Fibroblast of skin of left quadriceps (primary cell): Measurements from ENCODE around the gene SAA2.
"Not testable (repeated sequence)": the region's sequence is repeated elsewhere in the genome, so short reads cannot be mapped to it uniquely, and the experiment has no call there.

ENCODE experiments used
- DNase-seq, 2 experiments: peaks; one replicate each; pipeline ENCODE4 v3.0.0-alpha.2; 2013; ENCODE audit warnings: low read depth in 2 of 2

Gene SAA2

DNA sequence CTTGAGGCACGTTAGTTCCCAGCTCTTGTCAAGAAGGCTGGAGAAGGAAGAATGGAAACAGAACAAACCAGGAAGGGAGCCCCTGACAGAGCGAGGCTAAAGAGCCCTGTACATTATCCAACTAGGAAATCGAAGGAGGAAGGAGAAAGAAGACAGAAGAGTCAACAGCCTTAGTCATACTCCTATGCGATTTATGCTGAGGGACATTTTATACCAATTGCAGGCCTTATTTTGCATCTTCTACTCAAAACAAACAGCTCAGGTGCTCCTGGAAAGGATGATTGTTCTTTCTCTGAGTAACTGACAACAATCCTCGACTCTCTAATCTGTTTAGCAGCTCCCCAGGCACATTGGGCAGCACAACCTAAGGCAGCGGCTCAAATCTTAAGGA lies 1.3 kb downstream of the SAA2 start:
- DNase-seq = not testable (repeated sequence)

DNA sequence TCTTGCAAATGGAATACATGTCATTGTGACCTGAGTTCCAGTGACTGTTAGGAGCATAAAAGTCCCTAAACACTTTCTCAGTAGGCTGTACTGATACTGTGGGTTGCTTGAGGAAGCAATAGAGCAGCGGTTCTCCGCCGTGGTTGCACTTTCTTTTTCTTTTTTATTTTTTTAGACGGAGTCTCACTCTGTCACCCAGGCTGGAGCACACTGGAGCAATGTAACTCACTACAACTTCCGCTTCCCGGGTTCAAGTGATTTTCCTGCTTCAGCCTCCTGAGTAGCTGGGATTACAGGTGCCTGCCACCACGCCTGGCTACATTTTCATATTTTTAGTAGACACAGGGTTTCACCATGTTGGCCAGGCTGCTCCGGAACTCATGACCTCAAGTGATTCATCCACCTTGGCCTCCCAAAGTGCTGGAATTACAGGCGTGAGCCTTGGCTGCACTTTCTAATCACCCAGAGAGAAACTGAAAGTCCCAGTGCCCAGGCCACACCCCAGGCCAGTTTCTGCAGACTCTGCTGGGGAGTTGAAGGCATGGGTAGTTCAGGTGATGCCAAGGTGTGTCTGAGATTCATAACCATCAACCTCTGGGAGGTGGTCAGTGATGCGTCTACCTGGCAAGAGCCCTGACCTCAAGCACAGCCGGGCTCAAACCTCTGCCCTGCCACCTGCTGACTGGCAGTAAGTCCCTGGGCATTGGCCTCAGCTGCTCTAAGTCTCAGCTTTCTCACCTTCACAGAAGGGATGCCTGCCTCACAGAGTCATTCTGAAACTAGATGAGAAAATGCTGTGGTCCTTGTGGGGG lies 1.9 kb downstream of the SAA2 start:
- not testable (repeated sequence) for DNase-seq

DNA sequence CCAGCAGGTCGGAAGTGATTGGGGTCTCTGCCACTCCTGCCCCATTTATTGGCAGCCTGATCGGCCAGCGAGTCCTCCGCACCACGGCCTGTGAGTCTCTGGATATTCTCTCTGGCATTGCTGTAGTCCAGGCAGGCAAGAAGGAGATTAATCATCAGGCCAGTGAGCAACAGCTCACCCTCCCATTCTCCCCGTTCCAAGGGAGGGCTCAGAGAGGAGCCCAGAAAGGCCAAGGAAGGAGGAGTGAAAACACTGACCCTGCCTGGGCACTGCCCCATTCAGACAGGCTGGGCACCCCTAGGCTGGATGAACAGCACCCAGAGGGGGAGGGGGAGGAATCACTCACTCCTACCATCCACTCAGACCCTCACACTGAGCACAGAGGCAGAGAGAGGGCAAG lies 3.1 kb downstream of the SAA2 start:
- no peak for DNase-seq

DNA sequence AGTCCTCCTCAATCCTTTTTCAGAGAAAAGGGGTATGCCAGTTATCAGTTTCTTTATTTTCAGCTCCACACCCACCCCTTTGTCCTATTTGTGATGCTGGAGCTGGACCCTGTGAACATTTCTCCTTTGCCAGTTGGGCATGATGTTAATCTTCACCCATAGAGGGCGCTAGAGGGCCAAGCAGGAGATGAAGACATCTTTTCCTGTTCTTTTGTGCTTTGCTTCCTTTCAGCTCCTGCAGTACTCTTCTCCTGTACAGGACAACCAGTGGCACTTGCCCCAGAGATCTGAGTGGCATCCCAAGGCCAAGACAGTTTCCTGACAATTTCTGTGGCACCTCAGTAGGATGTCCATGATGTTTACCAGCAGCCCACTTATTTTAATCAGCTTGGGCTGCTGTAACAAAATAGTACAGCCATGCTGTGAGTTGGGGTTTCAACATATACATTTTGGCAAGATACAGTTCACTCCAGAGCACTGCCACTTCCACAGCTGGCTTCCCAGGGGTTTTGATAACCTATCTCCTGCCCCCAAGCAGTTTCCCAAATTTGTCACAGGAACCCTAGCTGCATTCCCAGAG lies 4.6 kb downstream of the SAA2 start:
- DNase-seq = peak; percentile 29 to 31

DNA sequence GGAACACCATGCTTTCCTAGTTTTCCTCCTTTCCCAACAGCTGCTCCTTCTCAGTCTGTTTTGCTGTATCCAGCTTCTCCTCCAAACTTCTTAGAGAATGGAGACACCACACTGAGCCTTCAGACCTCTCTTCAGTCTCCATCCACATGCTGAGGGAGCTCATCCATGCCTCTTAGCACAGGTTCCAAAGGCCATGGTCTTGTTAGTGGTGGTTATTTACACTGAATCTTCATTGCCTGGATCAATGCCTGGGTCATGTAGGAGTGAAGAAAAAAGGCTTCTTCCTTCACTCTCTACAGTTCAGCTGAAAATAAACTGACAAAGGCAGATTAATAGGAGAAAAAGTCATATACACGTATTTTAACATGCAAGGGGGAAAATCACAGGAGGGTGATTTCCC lies 8.8 kb downstream of the SAA2 start:
- DNase-seq = no peak

DNA sequence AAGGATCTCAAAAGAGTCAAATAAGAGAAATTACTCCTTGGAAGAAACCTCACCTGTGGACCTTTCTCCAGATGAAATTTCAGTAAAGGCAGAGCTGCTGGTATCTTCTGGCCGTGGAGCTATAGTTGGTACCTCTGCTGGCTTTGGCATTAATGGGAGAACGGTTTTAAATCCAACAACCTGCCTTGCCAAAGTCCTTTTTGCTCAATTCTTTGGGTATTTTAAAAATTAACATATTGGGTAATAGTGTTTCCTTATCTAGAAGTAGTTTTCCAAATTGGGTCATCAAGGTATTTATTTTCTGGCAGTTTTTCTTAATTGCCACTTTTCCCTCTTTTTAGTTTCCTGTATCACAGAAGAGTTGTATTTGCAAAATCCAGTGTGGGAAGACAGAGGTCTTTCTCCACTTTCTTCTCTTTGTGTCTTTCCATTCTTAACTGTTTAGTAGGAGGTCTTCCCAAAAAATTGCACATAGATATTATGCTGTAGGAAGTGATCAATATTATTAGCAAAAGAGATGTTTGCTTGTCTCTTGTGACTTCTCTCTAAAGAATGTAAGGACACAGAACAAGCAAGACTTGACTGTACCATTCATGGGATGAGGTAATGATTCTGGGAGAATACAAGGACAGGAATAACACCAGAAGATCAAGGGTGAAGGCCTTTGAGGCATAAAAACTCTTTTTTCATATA lies 11.7 kb downstream of the SAA2 start, which contains the start of gene SAA4:
TSS of gene SAA4 (minus strand) at position 139 of the 693 bp plus-strand sequence. CDS start 876 bp downstream, outside the sequence.
- no peak for DNase-seq

DNA sequence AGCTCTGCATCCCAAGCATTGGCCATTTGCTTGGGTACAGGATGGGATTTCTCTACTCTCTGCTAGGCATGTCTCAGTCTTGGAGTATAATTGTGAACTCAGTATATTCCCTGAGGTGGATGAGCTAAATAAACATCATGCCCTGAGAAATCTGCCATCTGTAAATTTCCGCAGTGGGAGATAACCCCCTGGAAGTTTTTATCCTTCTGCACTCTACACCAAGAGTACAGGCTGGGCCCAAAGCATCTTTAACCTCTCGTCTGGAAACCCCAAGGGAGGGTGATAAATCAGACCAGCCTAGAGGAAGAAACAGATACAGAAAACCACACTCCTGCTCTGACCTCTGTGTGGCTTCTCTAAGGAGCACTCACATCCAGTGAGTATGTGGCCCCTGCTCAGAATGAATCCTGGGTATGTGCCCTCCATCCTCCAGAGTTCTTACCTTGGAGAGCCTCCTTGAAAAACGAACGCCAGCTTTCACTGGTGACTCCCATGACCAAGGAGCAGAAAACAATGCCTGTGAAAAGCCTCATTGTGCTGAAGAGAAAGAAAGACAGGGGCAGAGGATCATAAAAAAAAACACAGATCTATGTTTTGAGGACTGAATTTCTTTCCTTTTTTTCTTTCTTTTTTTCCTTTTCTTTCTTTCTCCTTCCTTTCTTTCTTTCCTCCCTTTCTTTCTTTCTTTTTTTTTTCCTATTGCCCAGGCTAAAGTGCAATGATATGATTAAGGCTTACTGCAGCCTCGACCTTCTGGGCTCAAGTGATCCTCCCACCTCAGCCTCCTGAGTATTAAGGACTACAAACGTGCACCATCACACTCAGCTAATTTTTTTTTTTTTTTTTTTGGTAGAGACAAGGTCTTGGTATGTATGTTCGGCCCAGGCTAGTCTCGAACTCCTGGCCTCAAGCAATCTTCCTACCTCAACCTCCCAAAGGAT lies 12.8 kb downstream of the SAA2 start:
- no peak for DNase-seq

DNA sequence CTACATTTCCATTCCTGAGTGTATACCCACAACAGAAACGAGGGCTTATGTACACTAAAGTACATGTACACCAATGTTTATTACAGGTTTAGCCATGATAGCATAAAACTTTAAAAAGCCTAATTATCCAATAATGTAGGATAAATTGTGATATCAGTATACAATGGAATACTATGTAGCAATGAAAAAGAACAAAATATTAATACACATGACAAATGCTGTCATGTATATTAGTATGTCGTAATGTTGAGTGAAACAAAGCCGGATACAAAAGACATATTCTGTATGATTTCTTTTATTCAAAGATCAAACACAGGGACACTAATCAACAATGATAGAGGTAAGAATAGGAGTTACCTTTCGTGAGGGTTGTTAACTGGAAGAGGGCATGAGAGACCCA lies 14.6 kb downstream of the SAA2 start:
- no peak for DNase-seq

DNA sequence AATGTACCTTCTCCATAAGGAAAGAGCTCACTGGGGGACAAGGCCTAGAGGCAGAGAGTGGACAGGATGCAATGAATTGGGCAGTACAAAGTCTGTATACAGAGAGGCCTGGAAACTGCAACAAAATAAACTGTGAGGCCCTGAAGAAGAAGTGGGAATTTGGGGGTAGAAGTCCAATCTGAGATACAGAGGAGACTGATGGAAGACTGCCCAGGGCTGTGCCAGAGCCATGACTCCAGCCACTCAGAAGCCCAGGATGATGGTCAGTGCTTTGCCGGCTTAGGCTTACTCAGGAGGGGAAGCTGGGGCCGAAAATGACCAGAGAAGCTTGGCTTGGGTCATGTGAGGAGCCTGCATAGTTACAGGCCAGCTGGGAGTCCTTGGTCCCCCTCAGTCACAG lies 17.6 kb downstream of the SAA2 start:
- DNase-seq = no peak

DNA sequence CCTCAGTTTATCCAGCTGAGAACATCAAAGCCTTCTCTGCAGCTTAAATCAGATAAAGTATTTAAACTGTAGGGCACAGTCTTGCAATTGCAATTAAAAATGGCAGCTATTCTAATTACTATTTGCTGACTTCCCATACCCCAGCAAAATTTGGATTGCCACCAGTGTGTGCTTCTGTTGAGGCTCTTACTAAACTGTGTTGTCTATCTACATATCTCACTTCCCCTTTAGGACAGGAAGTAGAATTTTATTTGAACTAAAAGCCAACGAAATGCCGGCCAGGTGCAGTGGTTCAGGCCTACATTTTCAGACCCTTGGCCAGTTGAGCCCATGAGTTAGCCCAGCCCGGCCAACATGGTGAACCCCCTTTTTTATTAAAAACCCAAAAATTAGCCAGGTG lies 19.0 kb downstream of the SAA2 start:
- no peak for DNase-seq

DNA sequence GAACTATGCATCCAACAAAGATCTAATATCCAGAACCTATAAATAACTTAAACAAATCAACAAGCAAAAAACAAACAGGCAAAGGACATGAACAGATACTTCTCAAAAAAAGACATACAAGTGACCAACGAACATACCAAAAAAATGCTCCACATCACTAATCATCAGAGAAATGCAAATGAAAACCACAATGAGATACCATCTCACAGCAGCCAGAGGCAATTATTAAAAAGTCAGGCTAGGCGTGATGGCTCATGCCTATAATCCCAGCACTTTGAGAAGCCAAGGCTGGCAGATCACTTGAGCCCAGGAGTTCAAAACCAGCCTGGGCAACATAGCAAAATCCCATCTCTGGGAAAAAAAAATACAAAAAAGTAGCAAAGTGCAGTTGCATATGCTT lies 22.6 kb downstream of the SAA2 start:
- DNase-seq = no peak

DNA sequence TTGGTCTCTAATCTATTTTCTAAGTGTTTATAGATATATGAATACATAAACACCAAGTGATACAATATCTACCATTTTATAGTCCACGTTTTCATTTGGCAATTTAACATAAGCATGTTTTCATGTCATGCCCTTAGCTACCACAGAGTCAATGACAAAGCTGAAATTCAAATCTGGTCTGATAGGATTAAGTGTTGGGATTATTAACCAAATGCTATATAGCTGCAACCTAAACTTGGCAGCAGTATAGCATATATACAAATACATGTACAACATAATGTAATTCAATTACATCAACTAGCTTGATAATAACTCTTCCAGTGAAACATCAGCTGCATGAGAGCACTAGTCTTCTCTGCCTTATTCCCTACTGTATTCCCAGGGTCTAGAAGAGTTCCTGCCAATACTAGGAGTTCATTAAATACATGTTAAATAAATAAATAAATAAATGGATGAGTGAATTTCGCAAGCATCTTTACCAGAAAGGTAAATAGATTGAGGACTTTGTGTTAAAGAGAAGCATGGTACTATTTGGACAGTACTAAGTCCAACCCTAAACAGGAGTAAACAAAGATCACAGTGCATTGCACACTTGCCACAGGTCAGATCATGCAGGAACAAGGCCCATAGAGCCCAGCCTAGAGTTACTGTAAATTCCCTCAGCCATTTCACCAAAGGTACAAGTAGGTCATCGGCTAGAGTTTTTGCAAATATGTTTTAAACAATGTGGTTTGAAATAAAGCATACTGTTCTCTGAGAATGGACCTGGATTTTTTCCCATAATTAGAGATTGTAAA lies 24.7 kb downstream of the SAA2 start:
- DNase-seq = no peak

DNA sequence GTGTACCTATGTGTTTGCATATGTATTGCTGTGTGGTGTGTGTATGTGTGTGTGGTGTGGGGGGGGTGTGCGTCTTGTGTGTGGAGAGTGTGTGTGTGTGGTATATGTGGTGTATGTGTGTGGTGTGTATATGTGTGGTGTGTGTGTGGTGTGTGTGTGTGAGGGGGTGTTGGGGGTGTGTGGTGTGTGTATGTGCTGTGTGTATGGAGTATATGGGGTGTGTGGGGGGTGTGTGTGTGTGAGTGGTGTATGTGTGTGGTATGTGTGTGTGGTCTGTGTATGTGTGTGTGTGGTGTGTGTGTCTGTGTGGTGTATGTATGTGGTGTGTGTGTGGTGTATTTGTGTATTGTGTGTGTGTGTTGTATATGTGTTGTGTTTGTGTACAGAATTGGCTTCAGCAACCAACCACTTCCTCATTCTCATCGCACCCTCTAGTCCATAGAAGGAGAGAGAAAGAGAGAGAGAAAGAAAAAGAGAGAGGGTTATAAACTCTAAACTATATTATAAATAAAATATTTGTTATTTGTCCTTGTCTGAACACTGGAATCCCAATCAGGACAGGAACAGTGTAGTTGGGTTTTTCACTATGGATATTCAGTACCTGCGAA lies 25.6 kb downstream of the SAA2 start:
- DNase-seq = no peak

DNA sequence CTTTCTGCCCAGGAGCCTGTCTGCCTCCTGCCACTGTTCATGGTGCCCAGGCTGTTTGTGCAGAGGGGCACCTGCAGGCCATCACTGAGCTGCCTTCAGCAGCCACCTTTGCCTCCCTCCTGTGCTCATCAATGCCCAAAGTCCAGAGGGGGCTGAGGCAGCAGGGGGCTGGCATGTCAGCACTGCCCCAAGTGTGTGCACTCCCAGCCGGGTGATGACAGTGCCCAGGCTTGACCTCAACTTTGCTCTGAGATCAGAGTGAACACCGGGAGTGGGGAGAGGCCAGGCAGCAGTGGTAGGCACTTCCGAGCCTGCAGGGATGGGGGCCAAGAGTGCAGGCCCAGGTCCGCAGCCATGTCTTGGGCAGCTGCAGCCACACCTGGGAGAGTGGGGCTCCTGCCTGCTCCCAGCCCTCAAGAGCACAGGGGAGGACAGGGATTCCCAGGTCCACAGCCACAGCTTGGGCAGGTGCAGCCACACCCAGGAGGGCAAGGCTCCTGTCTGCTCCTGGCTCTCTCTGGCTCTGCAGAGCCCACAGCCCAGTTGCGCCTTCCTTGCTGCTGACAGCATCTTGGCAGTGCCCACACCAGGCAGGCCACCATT lies 27.1 kb downstream of the SAA2 start:
- DNase-seq = no peak

DNA sequence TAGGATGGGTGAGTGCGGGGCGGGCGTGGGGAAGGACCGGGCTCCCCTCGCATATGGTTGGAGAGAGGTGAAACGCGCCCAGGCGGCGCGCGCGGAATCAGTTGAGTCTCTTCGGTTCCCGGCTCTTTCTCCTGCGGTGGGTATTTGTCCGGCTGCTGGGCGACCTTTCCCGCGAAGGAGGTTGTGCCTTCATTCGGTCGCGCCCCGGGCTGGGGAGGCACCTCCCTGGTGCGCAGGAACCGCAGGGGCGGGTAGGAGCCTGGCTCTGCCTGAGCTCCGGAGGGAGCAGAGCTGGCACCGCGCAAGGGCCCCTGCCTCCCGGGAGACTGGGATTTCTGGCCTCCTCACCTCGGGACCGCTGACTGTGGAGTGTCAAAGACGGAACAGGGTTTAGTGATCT lies 39.4 kb downstream of the SAA2 start:
- DNase-seq = no peak

DNA sequence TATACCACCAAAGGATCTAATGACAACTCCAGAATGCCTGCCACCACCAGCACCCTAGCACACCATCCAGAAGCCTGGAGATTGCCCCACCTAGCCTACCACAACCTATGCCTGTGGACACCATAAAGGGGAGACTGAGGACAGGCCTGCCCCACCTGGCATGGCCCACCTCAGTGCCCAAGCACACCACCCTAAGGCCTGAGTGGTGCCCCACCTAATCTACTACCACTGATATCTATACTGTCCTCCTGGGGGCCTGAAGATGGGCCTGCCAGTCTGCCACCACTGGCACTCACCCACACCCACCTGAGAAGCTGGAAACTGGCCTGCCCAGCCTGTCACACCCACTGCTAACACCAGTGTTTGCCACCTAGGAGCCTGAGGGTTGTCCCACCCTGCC lies 43.7 kb downstream of the SAA2 start:
- DNase-seq = no peak

DNA sequence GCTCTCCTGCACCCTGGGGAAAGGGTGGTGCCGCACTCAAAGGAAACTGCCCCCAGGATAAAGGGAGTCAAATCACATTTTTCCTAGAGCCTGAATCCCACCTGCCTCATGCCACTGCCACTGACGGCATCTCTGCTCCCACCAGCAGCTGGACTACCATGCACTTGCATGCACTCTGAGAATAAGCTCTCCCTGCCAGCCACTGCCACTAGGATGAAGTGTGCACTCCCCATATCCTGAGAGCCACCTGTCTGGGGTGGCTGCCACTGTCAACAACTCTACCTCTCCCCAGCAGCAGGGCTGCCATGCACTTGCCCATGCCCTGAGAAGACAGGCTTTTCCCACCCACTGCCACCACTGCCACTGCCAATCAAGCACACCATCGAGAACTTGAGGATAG lies 44.2 kb downstream of the SAA2 start:
- DNase-seq = no peak

DNA sequence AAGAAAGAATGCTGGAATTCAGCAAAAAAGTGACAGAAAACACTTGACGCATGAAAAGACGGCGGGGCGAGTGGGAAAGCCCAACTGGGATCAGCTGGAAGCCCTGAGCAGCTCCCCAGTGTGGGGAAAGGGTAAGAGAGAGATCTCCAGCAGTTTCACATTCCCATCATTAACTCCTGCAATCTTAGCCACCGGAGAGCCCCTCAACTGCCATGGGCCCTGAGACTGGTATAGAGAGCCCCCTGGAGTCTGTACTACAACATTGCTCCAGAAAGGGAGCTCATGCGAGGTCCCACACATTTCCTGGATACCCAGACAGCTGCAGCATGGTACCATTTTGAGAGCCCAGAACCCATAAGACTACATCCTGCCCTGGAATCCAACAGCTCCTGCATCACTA lies 44.7 kb downstream of the SAA2 start:
- no peak for DNase-seq

DNA sequence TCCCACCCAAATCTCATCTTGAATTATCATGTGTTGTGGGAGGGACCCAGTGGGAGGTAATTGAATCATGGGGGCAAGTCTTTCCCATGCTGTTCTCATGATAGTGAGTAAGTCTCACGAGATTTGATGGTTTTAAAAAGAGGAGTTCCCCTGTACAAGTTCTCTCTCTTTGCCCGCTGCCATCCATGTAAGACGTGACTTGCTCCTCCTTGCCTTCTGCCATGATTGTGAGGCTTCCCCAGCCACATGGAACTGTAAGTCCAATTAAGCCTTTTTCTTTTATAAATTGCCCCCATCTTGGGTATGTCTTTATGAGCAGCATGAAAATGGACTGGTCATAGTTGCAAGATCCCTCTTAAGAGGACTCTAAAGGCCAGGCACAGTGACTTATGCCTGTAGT lies 50.7 kb downstream of the SAA2 start:
- not testable (repeated sequence) for DNase-seq

DNA sequence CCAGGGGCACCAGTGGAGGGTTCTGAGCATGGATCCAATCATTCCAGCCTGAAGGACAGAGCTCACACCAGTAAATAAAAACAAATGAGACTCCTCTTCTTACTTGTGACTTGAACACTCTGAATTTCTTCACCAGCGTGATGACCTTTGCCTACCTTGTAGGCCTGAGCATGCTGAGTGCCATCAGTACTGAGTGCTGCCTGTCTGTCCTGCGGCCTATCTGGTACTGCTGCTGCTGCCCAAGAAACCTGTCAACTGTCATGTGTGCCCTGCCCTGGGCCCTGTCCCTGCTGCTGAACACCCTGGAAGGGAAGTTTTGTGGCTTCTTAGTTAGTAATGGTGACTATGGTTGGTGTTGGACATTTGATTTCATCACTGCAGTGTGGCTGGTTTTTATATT lies 51.9 kb downstream of the SAA2 start:
- no peak for DNase-seq
